NCI-H1694 treated with DMSO at 0.1 percent for 48 hours (cell line): ENCODE data around the gene CACNA1C.

Experiments used
- DNase-seq: peaks from one replicate; lab custom pipeline; 2025; lab: John Stamatoyannopoulos, UW

CACNA1C gene

GRCh38 chr12:2035431-2036055 lies 17.2 kb upstream of the CACNA1C start:
- DNase-seq: no peak

GRCh38 chr12:2039034-2039433 lies 13.8 kb upstream of the CACNA1C start:
- no peak for DNase-seq

GRCh38 chr12:2043054-2043453 lies 9.7 kb upstream of the CACNA1C start:
- DNase-seq: no peak

- no peak for DNase-seq
Observed at GRCh38 chr12:2044165-2044564, 8.6 kb upstream of the CACNA1C start.

GRCh38 chr12:2046957-2047356 lies 5.8 kb upstream of the CACNA1C start:
- DNase-seq: no peak

- no peak for DNase-seq
Observed at GRCh38 chr12:2047752-2048151, 5.0 kb upstream of the CACNA1C start.

- DNase-seq: no peak
Observed at GRCh38 chr12:2049604-2050540, 2.9 kb upstream of the CACNA1C start.

GRCh38 chr12:2051700-2052621 lies 826 bp upstream of the CACNA1C start:
- peak; percentile 36 for DNase-seq

GRCh38 chr12:2053691-2054090 lies 904 bp downstream of the CACNA1C start:
- no peak for DNase-seq

GRCh38 chr12:2054091-2055018 lies 1.6 kb downstream of the CACNA1C start:
- DNase-seq: peak; percentile 13

GRCh38 chr12:2057041-2057794 lies 4.4 kb downstream of the CACNA1C start:
- DNase-seq: peak; percentile 90

- DNase-seq: no peak
Observed at GRCh38 chr12:2057795-2058408, 5.1 kb downstream of the CACNA1C start.

- no peak for DNase-seq
Observed at GRCh38 chr12:2058837-2059236, 6.0 kb downstream of the CACNA1C start.

- DNase-seq: no peak
Observed at GRCh38 chr12:2061402-2061801, 8.6 kb downstream of the CACNA1C start.

GRCh38 chr12:2064071-2064507 lies 11.3 kb downstream of the CACNA1C start:
- no peak for DNase-seq

GRCh38 chr12:2068653-2069052 lies 15.9 kb downstream of the CACNA1C start:
- DNase-seq: no peak

- DNase-seq: no peak
Observed at GRCh38 chr12:2070440-2071045, 17.8 kb downstream of the CACNA1C start.

- no peak for DNase-seq
Observed at GRCh38 chr12:2074792-2075191, 22.0 kb downstream of the CACNA1C start.

- DNase-seq: no peak
Observed at GRCh38 chr12:2075508-2076195, 22.9 kb downstream of the CACNA1C start.
